ENCODE measurements around the gene OTUD7B. TPM values are rescaled to one million over a fixed set of nuclear protein-coding genes. Genes with fewer than 3 reads are reported as not detected.

Gene OTUD7B
- total and polyA plus RNA-seq, 2 donors (not counting 1 experiment from before 2014, with no cell fraction given), result 0.40 to 3.3 TPM

- no peak overlapping the region for H3K4me3 Mint-ChIP-seq
Observed at GRCh38 chr1:150021191-150021694, 10.7 kb upstream of the OTUD7B start.

More at GRCh38 chr1:150021191-150021694, 10.7 kb upstream of the OTUD7B start:
- CTCF ChIA-PET, result no interaction called here
- no peak for ATAC-seq (ENCODE audit: low read depth)
- no peak overlapping the region for H3K9ac ChIP-seq (ENCODE audit: low read length)
- peaks cover 7 to 8% of the 10 kb centered on the region in 2 donors for H3K4me1 ChIP-seq (ENCODE audit: control insufficient read depth in 2 of 2, insufficient read depth in 2 of 2, low read length in 2 of 2)
- peaks cover 0 to 5% (median 3%) of the 10 kb centered on the region in 4 experiments for H3K27me3 ChIP-seq (replicated peaks in 1 of 4; ENCODE audit: control extremely low read depth in 1 of 4, control insufficient read depth in 3 of 4, insufficient read depth in 4 of 4, low read length in 3 of 4)
- no peaks in the 10 kb centered on the region for H3K9me3 ChIP-seq (ENCODE audit: control extremely low read depth in 1 of 3, control insufficient read depth in 2 of 3, insufficient read depth in 1 of 3, low read length in 2 of 3)
- no peaks in the 10 kb centered on the region for H4K20me1 ChIP-seq (ENCODE audit: control insufficient read depth, insufficient read depth, low read length, poor library complexity, severe bottlenecking)
- DNase-seq, result no peak
- Mint-ChIP-seq H3K9me3 (ENCODE audit: insufficient read depth) (no peaks in the 10 kb centered on the region), H3K4me1 (peaks cover 12% of the 10 kb centered on the region), H3K27me3 (peaks cover 17% of the 10 kb centered on the region), H3K27ac (no peak overlapping the region)
- no peaks in the 10 kb centered on the region for H3K79me2 ChIP-seq (ENCODE audit: control insufficient read depth, insufficient read depth, low read length)
- H3K36me3 ChIP-seq (replicated peaks in 1 of 2; ENCODE audit: control extremely low read depth in 1 of 2, control insufficient read depth in 1 of 2, extremely low read depth in 1 of 2, insufficient read depth in 2 of 2, low read length in 1 of 2), result no peaks in the 10 kb centered on the region
- H3K4me3 ChIP-seq (ENCODE audit: control extremely low read depth in 1 of 5, extremely low read depth in 1 of 5, insufficient read depth in 1 of 5, low read depth in 2 of 5, low read length in 4 of 5), result no peak overlapping the region
- POLR2A ChIA-PET, result interaction anchor here (0.6 kb wide), 1 partner anchor 283 kb away, joined by 4 read pairs; no protein-coding TSS in a partner anchor
- H3K27ac ChIP-seq (ENCODE audit: low read length in 2 of 2), result no peak overlapping the region
- 89% methylated on average over 5 of the region's 5 CpGs for WGBS (ENCODE audit: insufficient coverage)
- no peak overlapping the region for H3K4me2 ChIP-seq (replicated peaks; ENCODE audit: low read depth, low read length, poor library complexity, severe bottlenecking)
- no peak for TF ChIP-seq CTCF (IDR thresholded peaks at IDR 0.05)
- TF ChIP-seq EZH2 (IDR thresholded peaks at IDR 0.05; ENCODE audit: borderline replicate concordance, insufficient read depth, low read depth, low read length, poor library complexity, severe bottlenecking), result no peak
- intact Hi-C loops (cut with micrococcal nuclease), result no loop called here
- H2AFZ ChIP-seq (ENCODE audit: insufficient read depth, low read depth, low read length, poor library complexity, severe bottlenecking), result no peak overlapping the region

Measured in B cell (primary cell).